Vagina (tissue), 2 donors: ENCODE results near the gene CLCA4. TPM values are rescaled to one million over a fixed set of nuclear protein-coding genes. Genes with fewer than 3 reads are reported as not detected.

Experiments
- DNase-seq, 2 donors: peaks; one replicate each; pipeline ENCODE4 v3.0.0-alpha.2; 2017; ENCODE audit errors: extremely low spot score in 2 of 2
- H3K27ac ChIP-seq: fragments of 200-600 bp; sonication (generic); one replicate; pipeline ENCODE4 v1.5.1; 2019
- H3K27me3 ChIP-seq: fragments of 200-600 bp; sonication (generic); one replicate; pipeline ENCODE4 v1.5.1; 2019
- H3K36me3 ChIP-seq, 2 donors: fragments of 200-600 bp; sonication (generic); one replicate each; pipeline ENCODE4 v1.5.1; 2017 to 2019
- H3K4me1 ChIP-seq: fragments of 200-600 bp; sonication (generic); one replicate; pipeline ENCODE4 v1.5.1; 2019
- H3K4me3 ChIP-seq, 2 donors: fragments of 200-600 bp; sonication (generic); 1 replicate in 1 of 2; 2 replicates in 1 of 2; pipeline ENCODE4 v1.5.1; 2016 to 2019
- H3K9me3 ChIP-seq: fragments of 200-600 bp; sonication (generic); one replicate; pipeline ENCODE4 v1.5.1; 2019
- CTCF ChIP-seq, 3 experiments: fragments of 450-650 bp in 2 of 3; fragments of 200-600 bp in 1 of 3; sonication (generic) in 1 of 3; IDR thresholded peaks; one replicate each; pipeline ENCODE4 v1.5.1; 2017 to 2019; ENCODE audit warnings: antibody characterized with exemption in 3 of 3, mild to moderate bottlenecking in 2 of 3, moderate library complexity in 2 of 3
- POLR2A ChIP-seq, 2 donors: fragments of 450-650 bp; IDR thresholded peaks; one replicate each; pipeline ENCODE4 v1.6.1; 2017; ENCODE audit warnings: antibody characterized with exemption in 2 of 2, mild to moderate bottlenecking in 2 of 2, moderate library complexity in 2 of 2
- POLR2AphosphoS5 ChIP-seq, 2 donors: sonication (generic); formaldehyde crosslinking; IDR thresholded peaks; one replicate each; pipeline ENCODE4 v1.9.0; 2017; ENCODE audit warnings: antibody characterized with exemption in 2 of 2, mild to moderate bottlenecking in 2 of 2, low read depth in 1 of 2; ENCODE audit not compliant: insufficient read depth in 1 of 2
- intact Hi-C: fragments of 100-400 bp; cut with DNase I; formaldehyde crosslinking; loops from one replicate; pipeline ENCODE4 v1.15.1; 2023
- total RNA-seq: library from RNA; depleted of rRNA; stranded (reverse); fragments of >200 nt; gene quantifications from one replicate; pipeline ENCODE4 v1.2.3, GENCODE V29; 2016

CLCA4 gene
- total RNA-seq, 1 donor from 2014 or later = 44.0 TPM

- Histone ChIP-seq H3K27me3 (no peaks in the 10 kb centered on the region), H3K4me1 (no peaks in the 10 kb centered on the region), H3K9me3 (no peaks in the 10 kb centered on the region), H3K36me3 (no peaks in the 10 kb centered on the region), H3K27ac (no peak overlapping the region), H3K4me3 (no peak overlapping the region)
- intact Hi-C loops = no loop called here
- TF ChIP-seq POLR2A (IDR thresholded peaks at IDR 0.05) (no peak), POLR2AphosphoS5 (IDR thresholded peaks at IDR 0.05; ENCODE audit: insufficient read depth in 1 of 2, low read depth in 1 of 2) (no peak), CTCF (IDR thresholded peaks at IDR 0.05) (no peak)
- no peak for DNase-seq
Measured at GRCh38 chr1:86517336-86517735, 29.5 kb upstream of the CLCA4 start.

DNA sequence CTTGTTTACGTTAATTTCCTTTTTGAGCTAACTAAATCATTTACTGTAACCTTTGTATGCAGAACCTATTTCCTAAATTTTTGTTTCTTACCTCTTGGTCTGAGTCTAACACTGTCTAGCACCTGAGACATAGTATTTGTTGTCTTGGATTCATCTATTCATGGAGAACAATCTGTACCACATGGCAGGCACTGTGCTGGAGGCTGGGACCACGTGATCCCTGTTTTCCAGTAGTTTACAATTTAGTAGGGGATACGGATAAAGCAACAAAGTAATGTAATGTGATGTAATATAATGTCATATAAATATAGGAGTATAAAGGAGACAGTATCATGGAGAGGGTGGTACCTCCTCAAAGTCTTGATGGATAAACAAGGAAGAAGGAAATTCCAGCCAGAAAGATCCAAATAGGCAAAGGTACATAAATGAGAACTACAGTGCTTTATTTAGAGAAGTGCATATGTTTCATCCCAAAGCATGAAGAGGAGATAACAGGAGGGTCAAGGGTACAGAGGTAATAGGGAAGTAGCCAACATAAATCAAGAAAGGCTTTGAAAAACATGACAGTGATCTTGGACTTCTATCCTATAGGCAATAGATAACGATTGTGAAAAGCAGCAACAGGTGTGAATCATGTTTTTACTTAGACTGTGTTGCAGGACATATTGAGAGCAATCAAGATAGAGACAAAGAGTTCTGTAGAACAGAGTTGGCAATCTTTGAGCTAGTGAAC is 25.9 kb upstream of the CLCA4 start:
- no peak for TF ChIP-seq POLR2AphosphoS5 (IDR thresholded peaks at IDR 0.05; ENCODE audit: insufficient read depth in 1 of 2, low read depth in 1 of 2)
- no peak for TF ChIP-seq POLR2A (IDR thresholded peaks at IDR 0.05)
- no peak for TF ChIP-seq CTCF (IDR thresholded peaks at IDR 0.05)
- DNase-seq = no peak
- H3K36me3 ChIP-seq = no peaks in the 10 kb centered on the region
- H3K27me3 ChIP-seq = no peaks in the 10 kb centered on the region
- no peaks in the 10 kb centered on the region for H3K4me1 ChIP-seq
- intact Hi-C loops = no loop called here
- H3K27ac ChIP-seq = no peak overlapping the region
- no peak overlapping the region for H3K4me3 ChIP-seq
- H3K9me3 ChIP-seq = no peaks in the 10 kb centered on the region

DNA sequence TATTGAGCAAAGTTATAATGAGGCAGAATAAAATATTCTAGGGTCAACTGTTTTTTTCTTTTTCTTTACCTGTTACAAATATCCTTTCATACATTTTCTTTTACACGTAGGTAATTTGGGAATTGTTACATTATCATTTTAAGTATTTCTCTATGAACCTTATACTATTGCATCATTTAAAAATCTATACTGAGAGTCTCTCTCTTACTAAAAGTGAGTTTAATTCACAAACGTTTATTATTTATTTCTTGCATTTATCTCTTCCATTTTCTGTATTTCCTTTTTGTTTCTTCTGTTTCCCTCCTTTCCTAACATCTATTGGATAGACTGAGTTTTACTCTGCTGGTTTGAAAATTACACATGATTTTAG is 25.4 kb upstream of the CLCA4 start:
- Histone ChIP-seq H3K4me3 (no peak overlapping the region), H3K4me1 (no peaks in the 10 kb centered on the region)
- TF ChIP-seq POLR2AphosphoS5 (IDR thresholded peaks at IDR 0.05; ENCODE audit: insufficient read depth in 1 of 2, low read depth in 1 of 2) (no peak), CTCF (IDR thresholded peaks at IDR 0.05) (no peak), POLR2A (IDR thresholded peaks at IDR 0.05) (no peak)

DNA sequence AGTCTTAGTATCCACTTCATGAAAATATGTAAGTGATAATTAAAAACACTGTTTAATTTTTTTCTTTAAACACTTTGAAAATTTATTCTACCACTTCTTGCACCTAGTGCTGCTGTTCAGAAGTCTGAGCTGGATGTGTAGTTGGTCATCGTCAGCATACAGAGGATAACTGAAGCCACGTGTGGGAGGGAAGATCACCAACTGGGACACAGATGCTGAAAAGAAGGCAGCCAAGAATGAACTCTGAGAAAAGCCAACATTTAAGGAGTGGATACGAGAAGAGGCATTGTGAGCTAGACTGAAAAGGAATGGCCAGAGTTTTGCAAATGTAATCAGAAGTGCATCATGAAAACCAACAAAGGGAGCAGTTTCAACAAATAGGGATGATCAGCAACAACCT is 24.6 kb upstream of the CLCA4 start:
- DNase-seq = no peak
- Histone ChIP-seq H3K27ac (no peak overlapping the region), H3K27me3 (no peaks in the 10 kb centered on the region), H3K4me3 (no peak overlapping the region), H3K4me1 (no peaks in the 10 kb centered on the region), H3K36me3 (no peaks in the 10 kb centered on the region), H3K9me3 (no peaks in the 10 kb centered on the region)
- intact Hi-C loops = no loop called here
- no peak for TF ChIP-seq CTCF (IDR thresholded peaks at IDR 0.05)
- TF ChIP-seq POLR2AphosphoS5 (IDR thresholded peaks at IDR 0.05; ENCODE audit: insufficient read depth in 1 of 2, low read depth in 1 of 2) = no peak
- TF ChIP-seq POLR2A (IDR thresholded peaks at IDR 0.05) = no peak

More for the DNA sequence above, 25.4 kb upstream of the CLCA4 start:
- Histone ChIP-seq H3K36me3 (no peaks in the 10 kb centered on the region), H3K27me3 (no peaks in the 10 kb centered on the region), H3K9me3 (no peaks in the 10 kb centered on the region), H3K27ac (no peak overlapping the region)
- DNase-seq = no peak
- intact Hi-C loops = no loop called here

DNA sequence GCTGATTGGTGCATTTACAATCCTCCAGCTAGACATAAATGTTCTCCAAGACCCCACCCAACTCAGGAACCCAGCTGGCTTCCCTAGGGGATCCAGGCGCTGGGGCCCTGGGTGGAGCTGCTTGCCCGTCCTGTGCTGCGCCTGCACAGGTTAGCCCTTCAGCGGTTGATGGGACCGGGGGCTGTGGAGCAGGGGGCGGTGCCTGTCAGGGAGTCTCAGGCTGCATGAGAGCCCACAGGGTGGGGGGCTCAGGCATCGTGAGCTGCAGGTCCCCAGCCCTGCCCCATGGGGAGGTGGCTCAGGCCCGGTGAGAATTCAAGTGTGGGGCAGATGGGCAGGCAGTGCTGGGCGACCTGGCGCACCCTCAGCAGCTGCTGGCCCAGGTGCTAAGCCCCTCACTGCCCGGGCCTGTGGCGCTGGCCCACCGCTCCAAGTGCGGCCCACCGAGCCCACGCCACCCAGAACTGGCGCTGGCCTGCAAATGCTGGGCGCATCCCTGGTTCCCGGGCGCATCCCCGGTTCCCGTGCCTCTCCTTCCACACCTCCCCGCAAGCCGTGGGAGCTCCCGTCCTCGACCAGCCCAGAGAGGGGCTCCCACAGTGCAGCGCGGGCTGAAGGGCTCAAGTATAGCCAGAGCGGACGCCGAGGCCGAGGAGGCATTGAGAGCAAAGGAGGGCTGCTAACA is 23.1 kb upstream of the CLCA4 start:
- Histone ChIP-seq H3K36me3 (no peaks in the 10 kb centered on the region), H3K4me1 (no peaks in the 10 kb centered on the region), H3K4me3 (no peak overlapping the region), H3K27ac (no peak overlapping the region), H3K27me3 (no peaks in the 10 kb centered on the region), H3K9me3 (no peaks in the 10 kb centered on the region)
- no peak for DNase-seq
- no peak for TF ChIP-seq POLR2AphosphoS5 (IDR thresholded peaks at IDR 0.05; ENCODE audit: insufficient read depth in 1 of 2, low read depth in 1 of 2)
- TF ChIP-seq CTCF (IDR thresholded peaks at IDR 0.05) = no peak
- TF ChIP-seq POLR2A (IDR thresholded peaks at IDR 0.05) = no peak
- intact Hi-C loops = no loop called here
